Measurements from ENCODE around the gene BRPF3.

Gene BRPF3

GRCh38 chr6:36184311-36184710 is 12.2 kb upstream of the BRPF3 start:
- ChIA-PET POLR2A (no interaction called here), CTCF (interaction anchor here (0.6 kb wide), 1 partner anchor 155 kb away, joined by 3 read pairs; no protein-coding TSS in a partner anchor)
- no peaks in the 10 kb centered on the region; a peak in 1 of 3 replicates for H3K36me3 ChIP-seq (ENCODE audit: control insufficient read depth in 2 of 2, insufficient read depth in 1 of 2, low read length in 2 of 2)
- H3K27ac ChIP-seq (ENCODE audit: extremely low read depth, low read depth, low read length): no peak overlapping the region
- TF ChIP-seq PBX3 (CRISPR knock-in tag; IDR thresholded peaks at IDR 0.05) (no peak), ZNF664 (tag by site-specific recombination; IDR thresholded peaks at IDR 0.05) (0 out of 2 replicates have a peak, but pooled peaks have one; percentile 26), REST (tag by site-specific recombination; IDR thresholded peaks at IDR 0.05) (peak; percentile 55; the same call in 1 of the 2 replicates), ZNF785 (tag by site-specific recombination; IDR thresholded peaks at IDR 0.05) (no peak), ZNF292 (tag by site-specific recombination; IDR thresholded peaks at IDR 0.05; ENCODE audit: borderline replicate concordance, low read depth) (no peak)
- H3K4me1 ChIP-seq (ENCODE audit: control insufficient read depth, insufficient read depth, low read length): no peaks in the 10 kb centered on the region
- H3K9me3 ChIP-seq (ENCODE audit: control insufficient read depth, insufficient read depth, low read depth, low read length): no peaks in the 10 kb centered on the region
- no peak overlapping the region for H3K4me3 ChIP-seq (ENCODE audit: low read depth, low read length)

- POLR2A ChIA-PET: no interaction called here
- H3K4me3 ChIP-seq (ENCODE audit: low read depth, low read length): no peak overlapping the region
- TF ChIP-seq ZNF341 (tag by site-specific recombination; IDR thresholded peaks at IDR 0.05; ENCODE audit: low read depth) (no peak), ZIC2 (tag by site-specific recombination; IDR thresholded peaks at IDR 0.05) (peak; percentile 18; the same call in 1 of the 2 replicates)
- H3K27ac ChIP-seq (ENCODE audit: extremely low read depth, low read depth, low read length): no peak overlapping the region
- CTCF ChIA-PET: no interaction called here
- H3K4me1 ChIP-seq (ENCODE audit: control insufficient read depth, insufficient read depth, low read length): no peaks in the 10 kb centered on the region
- H3K36me3 ChIP-seq (ENCODE audit: control insufficient read depth in 2 of 2, insufficient read depth in 1 of 2, low read length in 2 of 2): no peaks in the 10 kb centered on the region; a peak in 1 of 3 replicates
- H3K9me3 ChIP-seq (ENCODE audit: control insufficient read depth, insufficient read depth, low read depth, low read length): no peaks in the 10 kb centered on the region
These were observed 10.3 kb upstream of the BRPF3 start for GRCh38 chr6:36186199-36186598.

GRCh38 chr6:36187446-36187845 is 9.1 kb upstream of the BRPF3 start:
- ChIA-PET POLR2A (no interaction called here), CTCF (interaction anchor here (1.7 kb wide), 1 partner anchor 154 kb away, joined by 3 read pairs; no protein-coding TSS in a partner anchor)
- H3K4me3 ChIP-seq (ENCODE audit: low read depth, low read length): no peak overlapping the region
- H3K36me3 ChIP-seq (ENCODE audit: control insufficient read depth in 2 of 2, insufficient read depth in 1 of 2, low read length in 2 of 2): no peaks in the 10 kb centered on the region; a peak in 1 of 3 replicates
- H3K9me3 ChIP-seq (ENCODE audit: control insufficient read depth, insufficient read depth, low read depth, low read length): no peaks in the 10 kb centered on the region
- no peak overlapping the region for H3K27ac ChIP-seq (ENCODE audit: extremely low read depth, low read depth, low read length)
- no peaks in the 10 kb centered on the region for H3K4me1 ChIP-seq (ENCODE audit: control insufficient read depth, insufficient read depth, low read length)
- no peak for TF ChIP-seq AEBP2 (tag by site-specific recombination; IDR thresholded peaks at IDR 0.05; ENCODE audit: borderline replicate concordance)
- no peak for TF ChIP-seq ZNF768 (tag by site-specific recombination; IDR thresholded peaks at IDR 0.05)
- TF ChIP-seq ZNF335 (tag by site-specific recombination; conservative IDR thresholded peaks at IDR 0.05): no peak
- TF ChIP-seq OSR2 (tag by site-specific recombination; IDR thresholded peaks at IDR 0.05): no peak
- TF ChIP-seq ZNF274 (IDR thresholded peaks at IDR 0.05; ENCODE audit: low read length): no peak
- no peak for TF ChIP-seq ZNF274 (tag by site-specific recombination; IDR thresholded peaks at IDR 0.05; ENCODE audit: borderline replicate concordance)
- no peak for TF ChIP-seq ZNF248 (tag by site-specific recombination; IDR thresholded peaks at IDR 0.05)
- TF ChIP-seq ZNF37A (tag by site-specific recombination; IDR thresholded peaks at IDR 0.05): no peak
- no peak for TF ChIP-seq ZNF302 (tag by site-specific recombination; IDR thresholded peaks at IDR 0.05; ENCODE audit: low read depth)
- no peak for TF ChIP-seq TRIM28 (IDR thresholded peaks at IDR 0.05; ENCODE audit: borderline replicate concordance, low read length)
- TF ChIP-seq ZNF292 (tag by site-specific recombination; IDR thresholded peaks at IDR 0.05; ENCODE audit: borderline replicate concordance, low read depth): no peak
- TF ChIP-seq ZNF501 (tag by site-specific recombination; IDR thresholded peaks at IDR 0.05): no peak
- TF ChIP-seq ZBTB6 (tag by site-specific recombination; IDR thresholded peaks at IDR 0.05): no peak
- TF ChIP-seq BCL6B (tag by site-specific recombination; IDR thresholded peaks at IDR 0.05): no peak
- TF ChIP-seq ZNF404 (tag by site-specific recombination; IDR thresholded peaks at IDR 0.05): no peak

Measured in HEK293 (cell line).